Colonic mucosa (tissue), 4 donors: ENCODE results near the gene TNFSF13B. TPM values are rescaled to one million over a fixed set of nuclear protein-coding genes. Genes with fewer than 3 reads are reported as not detected.

ENCODE experiments used
- DNase-seq: peaks from one replicate; pipeline ENCODE4 v3.0.0-alpha.2; 2020
- H3K27ac ChIP-seq: fragments of 200-600 bp; one replicate; pipeline ENCODE4 v1.8.0; 2021
- H3K27me3 ChIP-seq: fragments of 200-600 bp; one replicate; pipeline ENCODE4 v1.8.0; 2021
- H3K36me3 ChIP-seq: fragments of 200-600 bp; one replicate; pipeline ENCODE4 v1.8.0; 2021
- H3K4me1 ChIP-seq: fragments of 200-600 bp; one replicate; pipeline ENCODE4 v1.8.0; 2021; ENCODE audit warnings: mild to moderate bottlenecking
- H3K4me3 ChIP-seq: fragments of 200-600 bp; one replicate; pipeline ENCODE4 v1.8.0; 2021
- H3K9ac ChIP-seq, 2 donors: one replicate each; pipeline ENCODE4 v1.7.0; 2013; ENCODE audit warnings: control low read depth in 2 of 2, low read depth in 2 of 2, low read length in 2 of 2
- H3K9me3 ChIP-seq: fragments of 200-600 bp; one replicate; pipeline ENCODE4 v1.8.0; 2021
- intact Hi-C: fragments of 100-400 bp; cut with DNase I; formaldehyde crosslinking; loops from one replicate; pipeline ENCODE4 v1.14.1; 2022
- total RNA-seq, 2 donors: library from RNA; stranded (reverse); fragmentation: NEBNext Ultra II Directional in 1 of 2; extraction: Animal tissue kit (Norgen Biotek cat#: 25700) in 1 of 2; gene quantifications; one replicate each; pipeline ENCODE4 v1.2.1, GENCODE V29; 2021
- TF ChIP-seq, protein P1 (sequence below): fragments of 200-600 bp; IDR thresholded peaks from one replicate; pipeline ENCODE4 v1.8.0; 2022; ENCODE audit warnings: antibody characterized with exemption, mild to moderate bottlenecking
- donor health status: healthy.
- donor health status: DM: no; HTN: no; CAD: no.
- donor health status: DM: no; HTN: no; CAD: no.

TNFSF13B gene
- total RNA-seq, 2 donors from 2014 or later, result 2.9 to 4.6 TPM

DNA sequence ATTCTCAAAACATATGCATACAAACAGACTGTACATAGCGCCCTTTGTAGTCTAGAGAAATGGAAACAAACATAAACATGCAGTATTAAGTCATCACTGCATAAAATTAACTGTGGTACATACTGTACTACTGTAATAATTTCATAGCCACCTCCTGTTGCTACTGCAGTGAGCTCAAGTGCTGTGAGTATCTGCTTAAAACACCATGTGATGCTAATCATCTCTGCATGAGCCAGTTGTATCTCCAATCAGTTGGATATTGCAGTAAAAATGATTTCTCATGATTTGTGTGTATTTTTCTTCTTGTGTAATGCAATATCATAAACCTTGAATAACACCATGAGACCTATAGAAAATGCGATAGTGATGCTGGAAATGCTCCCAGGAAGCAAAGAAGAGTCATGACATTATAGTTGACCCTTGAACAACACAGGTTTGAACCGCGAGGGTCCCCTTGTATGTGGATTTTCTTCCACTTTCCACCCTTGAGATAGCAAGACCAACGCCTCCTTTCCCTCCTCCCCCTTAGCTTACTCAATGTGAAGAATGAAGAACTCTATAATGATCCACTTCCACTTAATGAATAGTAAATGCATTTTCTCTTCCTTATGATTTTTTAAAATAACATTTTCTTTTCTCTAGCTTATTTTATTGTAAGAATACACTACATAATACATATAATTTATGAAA is 4.1 kb downstream of the TNFSF13B start:
- TF ChIP-seq, protein P1, sequence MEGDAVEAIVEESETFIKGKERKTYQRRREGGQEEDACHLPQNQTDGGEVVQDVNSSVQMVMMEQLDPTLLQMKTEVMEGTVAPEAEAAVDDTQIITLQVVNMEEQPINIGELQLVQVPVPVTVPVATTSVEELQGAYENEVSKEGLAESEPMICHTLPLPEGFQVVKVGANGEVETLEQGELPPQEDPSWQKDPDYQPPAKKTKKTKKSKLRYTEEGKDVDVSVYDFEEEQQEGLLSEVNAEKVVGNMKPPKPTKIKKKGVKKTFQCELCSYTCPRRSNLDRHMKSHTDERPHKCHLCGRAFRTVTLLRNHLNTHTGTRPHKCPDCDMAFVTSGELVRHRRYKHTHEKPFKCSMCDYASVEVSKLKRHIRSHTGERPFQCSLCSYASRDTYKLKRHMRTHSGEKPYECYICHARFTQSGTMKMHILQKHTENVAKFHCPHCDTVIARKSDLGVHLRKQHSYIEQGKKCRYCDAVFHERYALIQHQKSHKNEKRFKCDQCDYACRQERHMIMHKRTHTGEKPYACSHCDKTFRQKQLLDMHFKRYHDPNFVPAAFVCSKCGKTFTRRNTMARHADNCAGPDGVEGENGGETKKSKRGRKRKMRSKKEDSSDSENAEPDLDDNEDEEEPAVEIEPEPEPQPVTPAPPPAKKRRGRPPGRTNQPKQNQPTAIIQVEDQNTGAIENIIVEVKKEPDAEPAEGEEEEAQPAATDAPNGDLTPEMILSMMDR, result no peak
- H3K4me1 ChIP-seq, result no peaks in the 10 kb centered on the region
- H3K27me3 ChIP-seq, result no peaks in the 10 kb centered on the region
- H3K9me3 ChIP-seq, result no peaks in the 10 kb centered on the region
- no peak overlapping the region for H3K27ac ChIP-seq
- no peak overlapping the region for H3K9ac ChIP-seq
- H3K4me3 ChIP-seq, result no peak overlapping the region
- intact Hi-C loops, result no loop called here
- no peak for DNase-seq
- no peaks in the 10 kb centered on the region for H3K36me3 ChIP-seq

DNA sequence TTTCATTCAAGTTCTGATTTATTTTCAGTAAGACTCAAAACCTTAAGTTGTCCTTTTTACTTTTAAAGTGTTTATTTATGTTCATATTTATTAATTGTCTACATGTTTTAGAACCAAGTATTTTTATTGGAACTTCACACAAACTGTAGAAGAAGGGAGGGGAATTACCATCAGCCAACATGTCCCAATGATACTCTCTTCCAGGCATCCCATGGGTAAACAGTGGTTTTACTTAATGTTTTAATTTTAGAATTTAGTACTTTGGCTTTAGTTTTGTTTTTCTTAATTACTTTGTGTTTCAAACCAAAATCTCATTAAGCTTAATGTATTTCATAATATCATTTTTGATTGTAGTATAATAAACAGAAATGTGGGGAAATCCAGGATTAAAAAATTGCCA is 5.2 kb downstream of the TNFSF13B start:
- no peaks in the 10 kb centered on the region for H3K9me3 ChIP-seq
- H3K9ac ChIP-seq, result no peak overlapping the region
- no peaks in the 10 kb centered on the region for H3K4me1 ChIP-seq
- no peaks in the 10 kb centered on the region for H3K36me3 ChIP-seq
- TF ChIP-seq, protein P1, result no peak
- no peak for DNase-seq
- no peaks in the 10 kb centered on the region for H3K27me3 ChIP-seq
- intact Hi-C loops, result no loop called here
- H3K27ac ChIP-seq, result no peak overlapping the region
- no peak overlapping the region for H3K4me3 ChIP-seq

DNA sequence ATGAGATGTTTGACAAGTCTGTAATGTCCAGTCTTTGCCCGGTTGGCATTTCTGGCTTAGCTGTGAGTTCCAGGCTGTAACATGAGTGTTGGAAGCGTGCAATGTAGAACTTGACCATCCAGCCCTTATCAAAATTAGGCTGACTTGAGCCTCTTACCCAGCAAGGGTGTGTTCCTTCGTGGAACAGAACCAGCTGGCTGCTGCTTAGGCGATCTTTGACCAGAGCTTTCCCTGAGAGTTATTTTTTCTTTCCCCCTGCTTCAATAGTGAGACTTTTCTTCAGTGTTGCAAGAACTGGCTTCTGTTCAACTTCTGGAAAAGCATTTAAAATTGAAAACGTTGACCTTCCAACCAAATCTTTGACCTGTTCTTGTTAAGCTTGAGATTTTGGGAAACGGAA is 6.5 kb downstream of the TNFSF13B start:
- peak; percentile 28 for DNase-seq

DNA sequence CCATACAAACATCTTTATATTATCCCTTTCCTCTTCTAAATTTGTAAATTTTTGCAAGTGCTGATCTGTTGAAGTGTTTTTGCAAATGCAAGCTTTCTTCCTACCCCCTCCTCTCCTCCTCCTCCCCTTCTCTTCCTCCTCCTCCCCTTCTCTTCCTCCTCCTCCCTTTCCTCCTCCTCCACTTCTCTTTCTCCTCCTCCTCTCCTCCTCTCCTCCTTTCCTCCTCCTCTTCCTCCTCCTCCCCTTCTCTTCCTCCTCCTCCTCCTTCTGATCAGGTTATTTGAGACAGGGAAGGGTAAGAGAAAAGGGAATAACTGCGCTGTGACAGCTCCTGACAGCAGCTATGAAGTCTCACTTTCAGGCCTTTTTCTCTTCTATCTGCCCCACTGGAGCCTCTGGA is 8.9 kb downstream of the TNFSF13B start:
- H3K4me1 ChIP-seq, result no peaks in the 10 kb centered on the region
- TF ChIP-seq, protein P1, result no peak
- H3K9me3 ChIP-seq, result no peaks in the 10 kb centered on the region
- H3K4me3 ChIP-seq, result no peak overlapping the region
- H3K27me3 ChIP-seq, result no peaks in the 10 kb centered on the region
- H3K36me3 ChIP-seq, result no peaks in the 10 kb centered on the region
- no peak overlapping the region for H3K27ac ChIP-seq
- H3K9ac ChIP-seq, result no peak overlapping the region
- no peak for DNase-seq
- intact Hi-C loops, result no loop called here

More for the DNA sequence above, 6.5 kb downstream of the TNFSF13B start:
- TF ChIP-seq, protein P1, result no peak
- Histone ChIP-seq H3K36me3 (no peaks in the 10 kb centered on the region), H3K4me3 (no peak overlapping the region), H3K27me3 (no peaks in the 10 kb centered on the region), H3K9ac (no peak overlapping the region), H3K9me3 (no peaks in the 10 kb centered on the region), H3K27ac (no peak overlapping the region), H3K4me1 (no peaks in the 10 kb centered on the region)
- intact Hi-C loops, result no loop called here

DNA sequence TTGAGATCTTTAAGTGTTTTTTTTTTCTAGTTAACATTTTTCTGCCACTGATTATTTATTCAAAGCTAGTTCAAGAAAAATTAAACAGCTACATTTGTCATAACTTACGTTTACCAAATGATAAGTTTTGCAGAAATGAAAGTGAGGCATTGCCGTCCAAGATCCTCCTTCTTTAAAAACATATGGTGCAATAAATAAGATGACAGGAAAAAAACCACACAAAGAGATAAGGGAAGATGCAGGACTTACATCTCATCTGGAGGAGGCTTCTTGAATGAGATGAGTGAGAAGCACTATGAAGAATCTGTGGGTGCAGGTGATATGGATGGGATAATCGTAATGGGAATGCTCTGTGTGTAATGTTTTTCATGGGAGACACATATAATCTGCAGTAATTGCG is 12.4 kb downstream of the TNFSF13B start:
- TF ChIP-seq, protein P1, result no peak
- no peaks in the 10 kb centered on the region for H3K4me1 ChIP-seq
- H3K4me3 ChIP-seq, result no peak overlapping the region
- H3K9ac ChIP-seq, result no peak overlapping the region
- no peaks in the 10 kb centered on the region for H3K27me3 ChIP-seq
- no peak overlapping the region for H3K27ac ChIP-seq
- DNase-seq, result no peak
- no peaks in the 10 kb centered on the region for H3K9me3 ChIP-seq
- intact Hi-C loops, result no loop called here
- no peaks in the 10 kb centered on the region for H3K36me3 ChIP-seq
